ENCODE data around the gene RIMBP2.

RIMBP2 gene

DNA sequence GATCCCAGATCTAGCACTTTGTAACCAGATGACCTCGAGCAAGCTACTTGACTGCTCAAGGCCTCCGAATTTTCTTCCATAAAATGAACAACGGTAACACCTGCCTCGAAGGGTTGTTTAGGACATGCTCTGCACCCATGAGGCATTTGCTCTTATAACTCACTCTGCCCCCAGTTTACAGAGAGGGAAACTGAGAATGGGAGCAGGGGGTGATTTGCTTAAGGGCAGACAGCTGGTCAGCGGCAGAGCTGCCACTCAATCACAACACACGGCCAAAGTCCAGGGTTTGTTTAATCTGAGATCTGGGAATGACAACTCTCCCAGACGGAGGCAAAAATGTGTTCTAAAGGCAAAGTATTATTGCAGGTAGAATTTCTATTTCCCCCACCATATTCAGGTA lies 156.3 kb downstream of the RIMBP2 start:
- DNase-seq (ENCODE audit: extremely low read depth, low read depth) = no peak
- TF ChIP-seq, protein P1, sequence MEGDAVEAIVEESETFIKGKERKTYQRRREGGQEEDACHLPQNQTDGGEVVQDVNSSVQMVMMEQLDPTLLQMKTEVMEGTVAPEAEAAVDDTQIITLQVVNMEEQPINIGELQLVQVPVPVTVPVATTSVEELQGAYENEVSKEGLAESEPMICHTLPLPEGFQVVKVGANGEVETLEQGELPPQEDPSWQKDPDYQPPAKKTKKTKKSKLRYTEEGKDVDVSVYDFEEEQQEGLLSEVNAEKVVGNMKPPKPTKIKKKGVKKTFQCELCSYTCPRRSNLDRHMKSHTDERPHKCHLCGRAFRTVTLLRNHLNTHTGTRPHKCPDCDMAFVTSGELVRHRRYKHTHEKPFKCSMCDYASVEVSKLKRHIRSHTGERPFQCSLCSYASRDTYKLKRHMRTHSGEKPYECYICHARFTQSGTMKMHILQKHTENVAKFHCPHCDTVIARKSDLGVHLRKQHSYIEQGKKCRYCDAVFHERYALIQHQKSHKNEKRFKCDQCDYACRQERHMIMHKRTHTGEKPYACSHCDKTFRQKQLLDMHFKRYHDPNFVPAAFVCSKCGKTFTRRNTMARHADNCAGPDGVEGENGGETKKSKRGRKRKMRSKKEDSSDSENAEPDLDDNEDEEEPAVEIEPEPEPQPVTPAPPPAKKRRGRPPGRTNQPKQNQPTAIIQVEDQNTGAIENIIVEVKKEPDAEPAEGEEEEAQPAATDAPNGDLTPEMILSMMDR (IDR thresholded peaks at IDR 0.05; ENCODE audit: low read depth, low read length) = no peak

DNA sequence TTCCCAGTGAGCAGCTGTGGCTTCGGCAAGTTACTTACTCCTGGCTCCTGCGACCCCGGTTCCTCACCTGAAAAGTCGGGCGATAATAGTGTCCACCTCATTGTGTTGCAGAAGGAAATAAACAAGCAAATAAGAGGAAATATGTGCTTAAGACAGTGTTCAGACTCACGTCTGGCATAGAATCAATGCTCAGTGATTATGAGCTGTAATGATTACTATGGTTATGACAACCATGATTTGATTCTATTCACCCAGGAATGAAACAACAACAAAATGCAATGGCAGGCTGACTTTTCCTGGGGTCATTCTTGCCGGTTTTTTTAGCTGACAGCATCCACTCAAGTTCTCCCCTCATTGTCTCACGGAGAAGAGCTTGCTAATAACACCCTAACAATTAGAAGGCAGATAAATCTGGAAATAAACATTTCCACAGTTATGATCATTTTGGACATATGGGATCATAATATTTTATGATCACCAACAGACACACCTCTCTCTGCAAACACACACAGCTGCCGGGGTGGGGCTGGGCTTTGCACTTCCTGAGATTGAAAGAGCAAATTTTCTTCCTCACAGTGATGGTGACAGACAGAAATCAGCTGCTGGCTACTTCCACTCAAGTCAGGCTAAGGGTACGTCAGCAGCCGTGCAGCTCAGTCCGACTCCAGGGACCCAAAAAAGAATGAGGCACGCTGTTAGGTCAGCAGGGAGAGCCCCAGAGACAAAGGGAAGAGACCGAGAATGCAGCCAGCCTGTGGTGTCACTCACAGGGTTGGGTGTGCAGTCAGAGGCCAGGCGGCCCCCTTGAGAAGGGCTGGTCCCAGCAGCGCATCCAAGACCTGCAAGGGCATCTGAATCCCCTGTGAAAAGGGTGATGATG lies 158.0 kb downstream of the RIMBP2 start:
- TF ChIP-seq, protein P1 (IDR thresholded peaks at IDR 0.05; ENCODE audit: low read depth, low read length) = no peak
- no peak for DNase-seq (ENCODE audit: extremely low read depth, low read depth)

DNA sequence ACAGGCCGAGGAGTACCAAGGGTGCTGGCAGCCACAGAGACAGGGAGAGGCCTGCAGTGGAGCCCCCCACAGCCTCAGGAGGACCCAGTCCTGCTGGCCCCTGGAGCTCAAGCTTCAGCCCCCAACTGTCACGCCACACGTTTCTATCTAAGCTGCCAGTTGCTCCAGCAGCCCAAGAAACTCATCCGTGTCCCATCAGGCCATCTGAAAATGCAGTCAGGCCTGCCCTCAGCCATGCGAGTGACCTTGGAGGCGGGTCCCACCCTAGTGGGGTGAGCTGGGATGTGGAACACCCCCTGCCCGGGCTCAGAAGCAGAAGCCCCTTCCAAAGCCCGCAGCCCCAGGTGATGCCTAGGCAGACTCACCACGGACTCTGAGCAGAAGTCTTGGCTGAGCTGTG lies 158.9 kb downstream of the RIMBP2 start:
- TF ChIP-seq, protein P1 (IDR thresholded peaks at IDR 0.05; ENCODE audit: low read depth, low read length) = no peak
- DNase-seq (ENCODE audit: extremely low read depth, low read depth) = no peak

DNA sequence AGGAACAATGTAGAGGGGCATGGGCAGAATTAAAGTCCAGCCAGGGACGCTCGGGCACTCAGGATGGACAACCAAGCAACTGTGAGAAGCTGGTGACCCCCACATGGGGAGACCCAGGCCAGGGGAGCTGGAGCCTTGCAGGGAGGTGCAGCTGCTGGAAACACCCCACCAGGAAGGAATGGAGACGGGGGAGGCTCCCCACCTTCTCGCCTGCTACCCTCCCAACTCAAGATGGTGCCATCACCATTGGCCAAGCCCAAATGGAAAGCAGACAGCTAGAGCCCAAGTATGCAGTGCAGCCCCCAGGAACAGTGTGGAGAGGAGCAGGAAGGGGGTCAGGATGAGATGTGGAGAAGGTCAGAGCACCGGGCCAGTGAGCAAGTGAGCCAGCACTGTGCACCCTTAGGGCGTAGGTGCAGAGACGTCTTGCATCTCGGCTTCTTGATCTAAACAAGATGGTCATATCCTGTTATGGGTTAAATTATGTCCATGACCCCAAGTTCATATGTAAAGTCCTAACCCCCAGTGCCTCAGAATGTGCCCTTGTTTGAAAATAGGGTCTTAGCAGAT lies 159.5 kb downstream of the RIMBP2 start:
- TF ChIP-seq, protein P1 (IDR thresholded peaks at IDR 0.05; ENCODE audit: low read depth, low read length) = no peak
- no peak for DNase-seq (ENCODE audit: extremely low read depth, low read depth)

DNA sequence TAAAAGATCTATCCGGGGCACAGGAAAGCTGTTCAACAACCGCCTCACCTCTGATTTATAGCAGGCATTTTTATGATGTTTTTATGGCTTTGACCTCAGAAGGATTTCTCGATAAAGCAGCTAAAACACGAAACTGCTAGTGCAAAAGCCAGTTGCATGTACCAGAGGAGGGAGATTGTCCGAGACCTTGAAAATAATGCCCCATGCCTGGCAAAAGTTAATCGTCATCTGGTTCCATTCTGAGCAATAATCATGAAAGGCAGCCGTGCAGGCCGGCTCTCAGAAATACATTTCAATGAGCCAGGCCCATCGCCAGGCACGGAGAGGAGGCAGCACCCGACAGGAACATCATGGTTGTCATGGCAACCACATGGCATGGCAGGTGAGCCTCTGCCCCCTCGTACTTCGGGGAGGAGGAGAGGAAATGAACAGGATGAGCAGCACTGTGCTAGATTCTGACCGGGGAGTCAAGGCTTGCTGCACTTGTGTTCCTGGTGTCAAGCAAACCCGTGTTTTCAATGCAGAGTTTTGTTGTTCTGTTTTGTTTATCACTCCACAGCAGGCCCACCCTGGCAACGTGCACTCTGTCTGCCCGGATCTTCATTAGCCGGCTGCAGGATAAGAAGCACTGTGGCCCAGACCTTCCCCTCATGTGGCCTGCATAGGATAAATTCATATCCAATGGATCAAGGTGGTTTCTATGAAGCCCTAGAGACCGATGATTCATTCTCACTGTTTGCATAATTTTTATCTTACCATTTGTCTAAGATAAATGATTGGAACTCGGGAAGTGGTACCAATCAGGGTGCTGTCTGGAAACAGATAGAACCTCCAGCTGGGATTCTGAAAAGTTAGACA lies 160.2 kb downstream of the RIMBP2 start:
- TF ChIP-seq, protein P1 (IDR thresholded peaks at IDR 0.05; ENCODE audit: low read depth, low read length) = no peak
- DNase-seq (ENCODE audit: extremely low read depth, low read depth) = no peak

DNA sequence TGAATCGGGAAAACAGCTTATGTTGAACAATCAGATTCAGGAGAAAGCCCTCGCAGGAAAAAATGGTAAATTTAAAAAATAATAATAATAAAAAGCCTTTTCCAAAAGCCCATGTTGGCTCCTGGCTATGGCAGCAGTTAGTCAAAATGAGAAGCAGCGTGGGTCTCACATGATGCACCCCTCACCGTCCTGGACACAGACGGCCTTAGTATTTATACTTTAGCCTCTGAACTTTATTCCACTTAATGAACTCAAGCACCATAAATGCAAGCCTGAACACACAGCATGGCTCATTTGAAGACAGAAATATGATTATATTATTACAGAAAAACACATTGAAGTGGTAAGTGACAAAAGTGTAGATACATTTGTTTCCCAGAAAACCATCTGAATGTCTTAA lies 160.9 kb downstream of the RIMBP2 start:
- TF ChIP-seq, protein P1 (IDR thresholded peaks at IDR 0.05; ENCODE audit: low read depth, low read length) = no peak
- no peak for DNase-seq (ENCODE audit: extremely low read depth, low read depth)
